ENCODE measurements around the gene CYLC2. TPM values are rescaled to one million over a fixed set of nuclear protein-coding genes. Genes with fewer than 3 reads are reported as not detected.

Gene CYLC2
- total RNA-seq, 4 donors from 2014 or later, result not detected

DNA sequence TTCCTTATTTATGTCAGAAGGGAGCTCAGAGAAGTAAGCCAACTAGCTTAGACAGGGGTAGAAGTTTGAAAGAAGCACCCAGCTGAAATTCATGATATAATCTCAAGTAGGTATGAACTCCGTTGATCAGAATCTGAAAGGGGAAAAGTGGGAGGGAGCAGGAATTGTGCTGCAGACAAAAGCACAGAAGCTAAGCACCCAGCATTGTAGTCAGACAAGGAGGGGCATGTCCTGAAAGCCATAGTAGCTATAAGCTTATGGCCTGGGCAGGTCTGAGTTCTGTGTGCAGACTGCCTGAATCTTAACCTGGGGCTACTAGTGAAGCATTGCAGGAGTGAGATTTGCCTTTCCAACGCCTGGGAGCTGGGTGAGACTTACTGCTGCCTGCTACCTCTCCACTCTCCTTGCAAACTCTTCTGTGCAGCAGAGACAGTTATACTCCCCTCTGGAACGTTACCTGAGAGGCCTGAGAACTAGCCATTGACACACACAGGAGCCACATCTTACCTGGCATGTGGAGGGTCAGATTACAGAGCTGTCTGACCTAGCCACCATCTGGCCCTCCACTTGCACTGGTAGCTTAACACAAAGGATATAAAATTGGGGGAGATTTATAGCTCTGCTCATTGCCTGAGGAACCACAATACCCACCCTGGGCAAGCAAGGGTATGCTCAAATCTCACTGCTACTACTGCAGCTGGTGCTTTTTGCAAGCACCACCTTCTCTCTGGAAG is 9.8 kb upstream of the CYLC2 start:
- TF ChIP-seq, protein P1, sequence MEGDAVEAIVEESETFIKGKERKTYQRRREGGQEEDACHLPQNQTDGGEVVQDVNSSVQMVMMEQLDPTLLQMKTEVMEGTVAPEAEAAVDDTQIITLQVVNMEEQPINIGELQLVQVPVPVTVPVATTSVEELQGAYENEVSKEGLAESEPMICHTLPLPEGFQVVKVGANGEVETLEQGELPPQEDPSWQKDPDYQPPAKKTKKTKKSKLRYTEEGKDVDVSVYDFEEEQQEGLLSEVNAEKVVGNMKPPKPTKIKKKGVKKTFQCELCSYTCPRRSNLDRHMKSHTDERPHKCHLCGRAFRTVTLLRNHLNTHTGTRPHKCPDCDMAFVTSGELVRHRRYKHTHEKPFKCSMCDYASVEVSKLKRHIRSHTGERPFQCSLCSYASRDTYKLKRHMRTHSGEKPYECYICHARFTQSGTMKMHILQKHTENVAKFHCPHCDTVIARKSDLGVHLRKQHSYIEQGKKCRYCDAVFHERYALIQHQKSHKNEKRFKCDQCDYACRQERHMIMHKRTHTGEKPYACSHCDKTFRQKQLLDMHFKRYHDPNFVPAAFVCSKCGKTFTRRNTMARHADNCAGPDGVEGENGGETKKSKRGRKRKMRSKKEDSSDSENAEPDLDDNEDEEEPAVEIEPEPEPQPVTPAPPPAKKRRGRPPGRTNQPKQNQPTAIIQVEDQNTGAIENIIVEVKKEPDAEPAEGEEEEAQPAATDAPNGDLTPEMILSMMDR (IDR thresholded peaks at IDR 0.05; ENCODE audit: low read depth), result no peak

GRCh38 chr9:102986425-102986824 is 8.7 kb upstream of the CYLC2 start:
- TF ChIP-seq, protein P1 (IDR thresholded peaks at IDR 0.05; ENCODE audit: low read depth), result no peak

DNA sequence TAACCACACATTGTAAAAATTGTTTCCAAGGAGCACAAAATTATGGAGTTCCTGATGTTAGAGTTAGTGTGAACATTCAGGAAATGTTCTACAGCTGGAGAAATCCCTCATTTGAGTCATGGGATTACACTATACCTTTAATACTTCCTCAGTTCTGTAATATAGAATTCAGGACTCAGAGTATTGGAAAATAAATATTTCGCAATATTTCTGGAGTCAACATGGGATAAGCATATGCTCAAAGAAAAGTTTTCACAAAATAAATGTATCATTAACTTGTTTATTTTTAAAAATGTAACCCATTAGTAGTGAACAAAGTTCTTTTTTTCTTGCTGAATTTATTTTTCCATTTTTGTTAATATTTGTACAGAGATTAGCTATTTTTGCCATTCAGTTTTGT is 8.6 kb downstream of the CYLC2 start:
- TF ChIP-seq, protein P1 (IDR thresholded peaks at IDR 0.05; ENCODE audit: low read depth), result no peak

DNA sequence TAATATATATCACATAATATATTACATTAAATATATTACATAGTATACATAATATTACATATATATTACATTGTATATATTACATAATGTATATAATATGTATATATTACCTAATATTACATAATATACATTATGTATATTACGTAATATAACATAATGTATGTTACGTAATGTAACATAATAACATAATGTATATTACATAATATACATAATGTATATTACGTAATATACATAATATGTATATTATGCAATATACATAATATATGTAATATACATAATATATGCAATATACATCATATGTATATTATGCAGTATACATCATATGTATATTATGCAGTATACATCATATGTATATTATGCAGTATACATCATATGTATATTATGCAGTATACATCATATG is 19.1 kb downstream of the CYLC2 start:
- TF ChIP-seq, protein P1 (IDR thresholded peaks at IDR 0.05; ENCODE audit: low read depth), result no peak

DNA sequence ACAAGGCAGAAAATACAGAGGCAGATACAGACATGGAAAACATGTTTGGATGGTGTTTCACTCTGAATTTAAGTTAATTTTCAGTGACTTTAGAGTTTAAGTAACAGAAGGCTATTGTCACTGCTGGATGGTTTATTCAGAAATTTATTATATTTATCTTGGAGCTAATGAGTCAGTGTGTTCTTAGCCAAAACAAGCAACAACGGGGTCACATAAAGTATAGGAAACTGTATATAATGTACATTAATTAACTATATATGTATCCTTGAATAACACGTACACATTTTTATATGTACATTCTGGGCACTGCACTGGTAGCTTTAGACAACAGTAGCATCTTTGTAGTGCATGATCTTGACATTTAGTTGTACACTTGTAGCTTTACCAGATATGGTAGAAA is 30.7 kb downstream of the CYLC2 start:
- TF ChIP-seq, protein P1 (IDR thresholded peaks at IDR 0.05; ENCODE audit: low read depth), result no peak

DNA sequence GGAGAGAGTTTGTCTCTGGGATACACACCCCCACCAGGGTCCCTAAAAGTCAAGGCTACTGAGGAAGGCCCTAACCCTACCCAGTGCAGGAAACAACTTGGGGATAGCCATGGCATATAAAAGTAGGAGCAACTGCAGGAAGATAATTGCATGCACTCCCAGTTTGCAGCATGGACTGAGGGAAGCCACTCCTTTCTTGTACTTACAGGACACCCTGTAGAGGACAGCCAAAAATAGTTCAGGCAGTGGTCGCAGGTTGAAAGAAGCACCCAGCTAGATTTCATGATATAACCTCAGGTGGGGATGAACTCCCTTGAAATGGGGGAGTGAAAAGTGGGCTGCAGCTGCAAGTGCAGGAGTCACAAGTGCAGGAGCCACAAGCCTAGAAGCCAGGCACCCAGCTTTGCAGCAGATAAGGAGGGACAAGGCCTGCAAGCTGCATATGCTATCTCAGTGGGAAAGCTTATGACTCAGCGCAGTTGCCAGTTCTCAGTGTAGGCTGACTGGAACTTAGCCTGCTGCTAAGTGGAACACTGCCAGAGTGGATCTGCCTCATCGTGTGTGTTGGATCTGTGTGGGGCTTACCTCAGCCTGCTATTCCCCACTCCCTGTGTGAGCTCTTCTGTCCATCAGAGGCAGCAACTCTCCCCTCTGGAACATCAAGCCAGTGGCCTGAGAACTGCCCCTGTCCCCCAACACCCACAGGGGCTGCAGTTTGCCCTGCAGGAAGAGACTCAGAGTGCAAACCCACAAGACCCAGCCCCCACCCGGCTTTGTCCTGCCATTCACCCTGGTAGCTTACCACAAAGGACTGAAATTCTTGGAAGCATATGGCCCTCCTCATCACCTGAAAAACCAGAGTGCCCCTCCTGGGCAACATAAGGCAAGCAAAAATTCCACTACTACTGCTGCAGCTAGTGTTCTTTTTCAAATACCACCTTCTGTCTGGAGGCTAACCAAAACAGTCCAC is 42.7 kb downstream of the CYLC2 start:
- TF ChIP-seq, protein P1 (IDR thresholded peaks at IDR 0.05; ENCODE audit: low read depth), result no peak

- TF ChIP-seq, protein P1 (IDR thresholded peaks at IDR 0.05; ENCODE audit: low read depth), result no peak
Observed at GRCh38 chr9:103041961-103042360, 46.8 kb downstream of the CYLC2 start.
